GM21529 (cell line): ENCODE measurements around the gene TNFRSF13B.
"Not testable (repeated sequence)": the region's sequence is repeated elsewhere in the genome, so short reads cannot be mapped to it uniquely, and the experiment has no call there.

Source experiments
- ATAC-seq: cut with Tn5 transposase; IDR thresholded peaks from one replicate; pipeline ENCODE4 v1.9.1; 2021; ENCODE audit not compliant: unreplicated experiment

TNFRSF13B gene

GRCh38 chr17:16971458-16972338 lies at the start of gene TNFRSF13B:
TNFRSF13B (minus strand) TSS chr17:16972118; CDS start chr17:16972075, 43 bp downstream.
- ATAC-seq, result peak; percentile 36

DNA sequence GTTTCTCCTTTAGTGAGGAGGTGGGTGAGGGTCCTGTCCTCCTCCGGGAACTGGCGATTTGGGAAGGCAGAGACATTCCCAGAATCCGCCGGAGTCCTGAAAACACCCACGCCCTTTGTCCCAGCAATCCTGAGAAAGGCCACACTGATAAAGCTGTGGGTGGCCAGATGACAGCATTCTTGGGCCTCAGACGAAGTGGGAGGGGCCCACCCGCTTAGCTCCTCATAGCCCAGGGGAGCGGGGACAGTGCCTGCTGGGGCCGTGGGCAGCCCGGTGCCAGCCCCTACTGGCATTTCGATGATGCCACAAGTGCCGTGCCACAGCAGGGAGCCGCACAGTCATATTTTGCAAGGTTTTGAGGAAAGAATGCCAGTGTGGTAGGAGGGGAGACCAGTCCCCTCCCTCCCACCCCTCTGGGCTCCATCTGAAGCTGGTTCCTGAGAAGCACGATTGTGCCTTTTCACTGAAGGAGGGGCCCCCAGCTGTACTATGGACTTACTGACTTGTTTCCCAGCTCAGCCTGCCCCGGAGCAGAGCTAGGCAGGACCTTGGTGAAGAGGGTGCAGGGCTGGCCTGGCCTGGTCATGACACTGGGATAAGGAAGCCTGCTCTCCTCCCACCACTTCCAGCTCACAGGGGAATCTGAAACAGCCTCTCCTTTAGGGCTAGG lies 49.4 kb upstream of the TNFRSF13B start:
- ATAC-seq, result no peak

GRCh38 chr17:17020821-17021193 lies 48.9 kb upstream of the TNFRSF13B start:
- no peak for ATAC-seq

DNA sequence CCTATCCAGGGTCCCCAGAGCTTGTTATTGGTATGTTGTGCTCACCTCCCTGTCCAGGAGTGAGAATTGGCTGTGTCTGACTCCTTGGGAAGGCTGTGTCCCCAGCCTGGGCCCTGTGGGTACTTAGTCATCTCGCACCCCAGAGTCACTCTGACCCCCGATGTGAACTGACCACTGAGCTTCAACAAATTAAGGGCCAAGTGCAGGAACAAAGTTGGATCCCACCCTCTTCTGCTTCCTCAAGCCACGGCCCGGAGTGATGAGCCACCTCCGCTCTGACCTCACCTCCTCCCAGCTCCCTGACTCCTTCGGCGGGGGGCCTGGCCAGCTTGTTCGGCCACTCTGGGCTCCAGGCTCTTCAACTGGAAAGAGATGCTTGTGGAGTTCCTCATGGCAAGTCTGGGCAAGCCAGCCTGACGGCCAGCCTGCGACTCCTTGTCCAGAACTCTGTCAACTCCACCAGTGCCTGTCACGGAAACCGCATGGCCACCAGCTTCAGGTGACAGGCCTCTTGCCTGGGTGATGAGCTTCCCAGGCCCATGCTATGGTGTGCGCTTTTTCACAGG lies 48.1 kb upstream of the TNFRSF13B start:
- ATAC-seq, result no peak

GRCh38 chr17:17019430-17019762 lies 47.5 kb upstream of the TNFRSF13B start:
- ATAC-seq, result no peak

DNA sequence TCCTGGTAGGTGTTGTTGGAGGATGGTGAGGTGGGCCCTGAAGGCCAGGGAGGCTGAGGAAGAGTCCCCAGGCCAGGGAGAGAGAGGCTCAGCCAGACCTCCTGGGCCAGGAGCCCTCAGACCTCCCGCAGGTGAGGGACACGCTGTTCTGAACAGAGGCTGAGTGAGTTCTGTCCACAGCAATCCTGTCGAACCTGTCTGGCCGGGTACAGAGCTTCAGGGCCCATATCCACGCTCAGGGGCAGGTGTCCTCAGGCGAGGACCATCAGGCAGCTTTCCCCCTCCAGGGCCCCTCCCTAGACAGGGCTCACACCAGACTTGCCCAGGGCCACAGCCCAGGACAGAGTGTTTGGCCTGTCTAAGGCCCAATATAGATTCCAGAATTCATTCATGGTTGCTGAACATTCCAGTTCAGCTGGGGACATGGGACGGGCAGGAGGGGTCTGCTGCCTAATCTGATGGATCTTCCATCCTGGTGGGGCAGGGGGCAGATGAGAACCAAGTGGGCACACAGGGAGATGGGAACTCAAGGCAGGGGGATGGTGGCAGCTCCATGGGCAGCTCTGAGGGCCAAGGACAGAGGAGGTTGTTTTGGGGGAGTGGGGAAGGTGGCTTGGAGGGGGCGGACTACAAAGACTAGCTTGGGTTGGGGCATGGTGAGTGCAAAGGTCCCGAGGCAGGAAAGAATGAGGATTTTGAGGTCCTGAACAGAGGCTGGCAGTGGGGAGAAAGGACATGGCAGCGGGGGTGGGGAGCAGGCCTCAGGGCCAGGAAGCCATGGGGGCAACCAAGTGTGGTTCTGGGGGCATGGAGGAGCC lies 46.9 kb upstream of the TNFRSF13B start:
- ATAC-seq, result no peak

- no peak for ATAC-seq
Measured at GRCh38 chr17:17018021-17018441, 46.1 kb upstream of the TNFRSF13B start.

DNA sequence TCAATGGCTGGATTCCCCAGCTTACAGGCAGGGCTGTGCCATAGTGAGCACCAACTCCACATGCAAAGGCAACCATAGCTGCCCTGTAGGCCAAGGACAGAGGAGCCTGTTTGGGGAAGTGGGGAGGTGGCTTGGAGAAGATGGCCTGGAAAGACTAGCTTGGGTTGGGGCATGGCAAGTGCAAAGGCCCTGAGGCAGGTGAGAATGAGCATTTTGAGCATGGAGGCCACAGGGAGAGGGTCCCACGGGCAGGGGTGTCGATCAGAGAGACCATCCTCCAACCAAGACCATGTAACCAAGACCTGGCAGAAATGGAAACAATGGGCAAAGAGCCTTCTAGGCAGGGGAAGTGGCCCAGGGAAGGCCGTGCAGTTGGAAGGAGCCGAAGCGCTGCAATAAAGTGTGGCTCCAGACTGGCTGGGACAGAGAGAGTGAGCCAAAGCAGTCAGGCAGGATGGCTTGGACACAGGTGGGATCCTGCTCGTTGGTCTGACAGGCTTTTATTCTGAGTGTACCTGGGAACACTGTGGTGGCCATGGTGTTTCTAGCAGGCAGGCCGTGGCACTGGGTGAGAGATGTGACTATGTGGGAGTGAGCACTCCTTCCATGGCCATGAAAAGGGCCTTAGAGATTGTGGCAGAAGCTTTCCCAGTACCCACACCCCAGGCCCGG lies 45.6 kb upstream of the TNFRSF13B start:
- no peak for ATAC-seq

- not testable (repeated sequence) for ATAC-seq
Measured at GRCh38 chr17:17016199-17017197, 44.6 kb upstream of the TNFRSF13B start.

DNA sequence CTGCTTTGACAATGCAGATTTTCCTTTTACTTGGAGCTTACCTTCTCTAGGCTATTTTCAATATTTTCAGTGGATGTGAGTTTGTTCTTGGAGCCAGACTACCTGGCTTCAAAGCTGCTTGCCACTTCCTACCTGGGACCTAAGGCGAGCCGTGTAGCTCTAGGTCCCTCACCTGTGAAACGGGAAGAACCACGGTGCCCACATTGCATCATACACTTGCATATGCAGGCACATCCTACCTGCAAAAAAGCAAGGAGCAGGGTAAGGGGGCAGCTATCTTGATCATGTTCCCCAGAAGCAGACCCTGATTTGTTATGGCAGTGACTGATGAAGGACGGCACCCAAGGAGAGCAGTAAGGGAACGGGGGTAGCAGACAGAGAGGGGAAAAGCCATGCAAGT lies 43.3 kb upstream of the TNFRSF13B start:
- ATAC-seq, result no peak

DNA sequence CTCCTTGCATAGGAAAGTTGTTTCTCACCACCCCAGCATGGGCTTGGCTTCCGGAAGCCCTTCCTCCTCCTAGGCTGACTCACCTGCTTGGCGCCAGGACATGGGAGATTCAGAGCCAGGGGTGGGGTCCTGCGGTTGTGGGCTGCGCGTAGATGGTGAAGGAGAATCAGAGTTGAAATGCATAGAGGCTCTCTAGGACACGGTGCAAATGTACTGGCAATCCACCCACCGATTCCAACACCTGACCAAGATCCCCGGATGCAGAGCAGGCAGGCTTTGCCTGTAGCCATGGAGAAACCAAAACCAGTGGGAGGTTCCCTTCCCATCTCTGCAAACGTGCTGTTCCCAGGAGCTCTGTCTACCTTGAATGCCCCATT lies 42.8 kb upstream of the TNFRSF13B start:
- not testable (repeated sequence) for ATAC-seq

DNA sequence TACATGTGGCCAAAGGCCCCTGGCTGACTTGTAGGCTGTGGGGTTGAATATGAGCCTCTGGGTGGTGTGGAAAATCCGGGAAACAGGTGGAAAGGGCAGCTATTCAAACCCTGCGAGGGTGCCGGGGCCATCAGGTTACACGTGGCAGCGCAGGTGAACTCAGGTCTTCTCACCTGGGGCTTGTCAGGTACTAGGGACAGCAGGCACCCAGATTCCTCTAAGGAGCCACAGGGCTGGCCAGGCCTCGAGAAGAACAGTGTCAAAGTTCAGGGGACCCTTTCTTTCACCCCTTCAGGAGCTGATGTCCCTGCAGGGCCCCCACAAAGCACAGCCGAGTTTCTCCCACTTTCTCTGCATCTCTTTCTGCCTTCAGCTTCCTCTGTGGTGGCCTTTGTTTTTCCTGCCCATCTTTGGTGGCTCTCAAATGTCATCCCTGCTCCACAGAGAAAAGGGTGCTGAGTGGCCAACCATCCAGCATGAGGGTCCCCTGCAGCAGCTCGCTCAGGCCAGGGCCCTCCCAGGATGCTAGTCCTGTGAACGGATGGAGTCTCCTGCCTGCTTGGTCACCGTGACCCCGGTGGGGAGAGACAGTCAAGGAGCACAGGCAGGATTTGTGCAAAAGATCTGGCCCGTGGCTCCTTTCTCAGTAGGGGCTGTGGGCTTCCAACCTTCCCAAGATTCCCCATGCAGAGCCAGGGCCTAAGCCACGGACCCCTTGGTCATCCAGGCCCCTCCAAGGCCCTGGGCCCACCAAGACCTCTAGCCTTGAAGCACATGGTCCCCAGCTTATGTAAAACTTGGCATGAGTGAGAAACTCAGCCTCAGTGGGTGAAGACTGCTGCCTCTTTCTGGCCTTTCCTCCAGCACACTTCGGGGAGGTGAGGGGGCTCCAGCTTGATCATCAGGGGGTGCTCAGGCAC lies 42.2 kb upstream of the TNFRSF13B start:
- not testable (repeated sequence) for ATAC-seq

- ATAC-seq, result not testable (repeated sequence)
Measured at GRCh38 chr17:17011043-17011907, 39.4 kb upstream of the TNFRSF13B start.

- ATAC-seq, result not testable (repeated sequence)
Measured at GRCh38 chr17:17010545-17011034, 38.7 kb upstream of the TNFRSF13B start.

- ATAC-seq, result not testable (repeated sequence)
Measured at GRCh38 chr17:17009972-17010371, 38.1 kb upstream of the TNFRSF13B start.

DNA sequence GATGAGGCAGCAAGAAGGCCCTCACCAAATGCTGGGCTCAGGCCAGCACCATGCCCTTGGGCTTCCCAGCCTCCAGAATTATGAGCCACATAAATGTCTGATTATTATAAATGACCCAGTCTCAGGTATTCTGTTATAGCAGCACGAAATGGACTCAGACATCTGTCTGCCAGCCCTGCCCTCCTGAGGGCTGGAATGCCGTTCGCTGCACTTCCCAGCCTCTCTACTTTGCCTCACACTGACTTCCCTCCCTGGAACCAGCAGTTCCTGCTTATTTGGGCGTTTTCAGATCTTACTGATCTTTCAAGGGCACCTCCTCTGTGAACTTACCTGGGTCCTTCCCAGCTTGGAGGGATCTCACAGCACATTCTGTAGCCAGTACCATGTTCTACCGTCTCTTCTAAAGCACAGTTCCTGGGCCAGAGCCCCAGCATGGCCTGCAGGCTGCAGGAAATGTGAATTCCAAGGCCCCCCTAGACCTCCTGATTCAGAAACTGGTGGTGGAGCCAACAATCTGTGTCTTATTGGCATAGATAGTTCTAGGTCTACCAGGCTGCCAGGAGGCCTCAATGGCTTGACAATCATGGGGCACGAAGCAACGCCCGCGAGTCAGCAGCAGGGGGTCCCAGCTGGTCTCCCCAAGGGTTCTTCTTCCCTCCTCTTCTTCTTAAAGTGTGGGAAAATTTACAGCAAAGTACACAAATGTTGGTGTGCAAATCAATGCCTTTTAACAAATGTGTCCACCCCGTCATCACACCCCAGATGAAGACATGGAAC lies 36.9 kb upstream of the TNFRSF13B start:
- ATAC-seq, result not testable (repeated sequence)
